Fibroblast of peridontal ligament (primary cell): ENCODE measurements around the gene CDC42.

Experiments
- DNase-seq: peaks from one replicate; pipeline ENCODE4 v3.0.0-alpha.2; 2010; ENCODE audit errors: extremely low read depth

Gene CDC42

DNA sequence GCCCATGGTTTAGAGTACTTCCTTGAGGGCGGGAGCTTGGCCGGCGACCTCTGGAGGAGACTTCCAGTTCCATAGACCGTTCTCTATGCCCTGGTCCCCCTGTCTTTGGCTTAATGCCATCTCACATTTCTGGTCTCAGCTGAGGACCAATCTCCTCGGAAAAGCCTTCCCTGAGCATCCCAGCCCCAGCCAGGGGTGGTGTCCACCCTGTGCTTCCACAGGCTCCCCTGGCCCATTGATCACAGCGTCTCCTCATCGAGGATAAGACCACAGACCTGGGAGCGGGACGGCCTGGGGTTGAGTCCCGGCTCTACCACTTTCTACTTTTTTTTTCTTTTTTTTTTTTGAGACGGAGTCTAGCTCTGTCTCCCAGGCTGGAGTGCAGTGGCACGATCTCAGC lies 75.9 kb downstream of the CDC42 start:
- DNase-seq = no peak

DNA sequence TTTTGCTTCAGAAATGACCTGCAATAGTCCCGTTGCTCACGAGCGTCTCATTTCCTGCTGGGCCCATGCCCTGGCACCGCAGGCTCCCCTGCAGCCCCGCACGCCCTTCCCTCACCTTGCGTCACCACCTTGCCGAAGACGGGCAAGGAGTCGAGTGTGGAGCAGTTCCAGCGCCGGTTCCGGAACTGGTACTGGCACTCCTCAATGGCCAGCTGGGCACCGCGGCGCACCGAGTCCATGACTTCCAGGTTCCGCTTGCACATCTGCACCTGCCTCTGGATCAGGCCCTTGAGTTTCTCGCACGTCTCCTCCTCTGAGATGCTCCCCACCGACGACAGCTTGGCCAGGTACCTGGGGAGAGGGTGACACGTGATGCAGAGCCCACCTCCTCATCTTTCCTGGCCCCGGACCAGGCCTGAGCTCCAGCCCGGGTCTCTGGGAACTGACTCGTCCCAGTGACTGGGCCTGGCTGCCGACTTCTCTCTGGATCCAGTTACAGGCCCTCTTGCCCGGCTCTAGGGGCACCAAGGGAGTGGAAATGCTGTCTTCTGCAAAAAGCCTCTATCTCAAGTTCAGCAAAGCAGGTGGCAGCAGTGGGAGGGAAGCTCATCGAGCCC lies 77.1 kb downstream of the CDC42 start:
- no peak for DNase-seq

GRCh38 chr1:22131062-22131461 lies 78.6 kb downstream of the CDC42 start:
- no peak for DNase-seq

GRCh38 chr1:22131875-22132486 lies 79.5 kb downstream of the CDC42 start:
- DNase-seq = no peak

DNA sequence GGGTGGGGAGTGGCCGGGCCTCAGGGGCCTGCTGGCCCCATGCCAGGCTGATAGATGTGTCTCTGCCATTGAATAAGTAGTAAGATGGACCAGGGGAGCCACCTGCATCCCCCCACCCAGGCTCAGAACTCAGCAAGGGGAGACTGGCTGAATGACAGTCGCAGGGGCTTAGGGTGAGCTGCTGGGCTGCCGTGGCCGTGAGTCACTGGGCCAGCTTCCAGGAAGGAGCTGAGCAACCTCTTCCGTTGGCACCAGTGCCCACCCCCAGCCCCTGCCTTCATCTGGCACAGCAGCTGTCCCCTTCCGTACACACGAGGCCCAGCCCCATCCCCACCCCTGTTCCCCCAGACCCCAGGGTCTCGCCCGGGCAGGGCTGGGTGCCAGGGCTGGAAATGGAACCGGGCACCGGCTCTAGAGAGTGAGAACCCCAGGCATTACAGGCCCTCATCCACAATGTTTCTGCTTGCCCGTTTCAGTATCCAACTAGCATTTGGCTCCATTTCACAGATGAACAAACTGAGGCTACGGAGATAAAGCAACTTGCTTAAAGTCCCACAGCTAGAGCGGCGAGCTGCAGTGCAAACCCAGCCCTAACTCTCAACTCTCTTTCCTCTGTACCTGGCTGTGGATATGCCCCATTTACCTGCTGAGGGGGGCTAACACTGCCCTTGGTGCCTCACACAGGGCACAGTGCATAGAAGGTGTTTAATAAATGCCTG lies 80.2 kb downstream of the CDC42 start:
- DNase-seq = peak; percentile 62

DNA sequence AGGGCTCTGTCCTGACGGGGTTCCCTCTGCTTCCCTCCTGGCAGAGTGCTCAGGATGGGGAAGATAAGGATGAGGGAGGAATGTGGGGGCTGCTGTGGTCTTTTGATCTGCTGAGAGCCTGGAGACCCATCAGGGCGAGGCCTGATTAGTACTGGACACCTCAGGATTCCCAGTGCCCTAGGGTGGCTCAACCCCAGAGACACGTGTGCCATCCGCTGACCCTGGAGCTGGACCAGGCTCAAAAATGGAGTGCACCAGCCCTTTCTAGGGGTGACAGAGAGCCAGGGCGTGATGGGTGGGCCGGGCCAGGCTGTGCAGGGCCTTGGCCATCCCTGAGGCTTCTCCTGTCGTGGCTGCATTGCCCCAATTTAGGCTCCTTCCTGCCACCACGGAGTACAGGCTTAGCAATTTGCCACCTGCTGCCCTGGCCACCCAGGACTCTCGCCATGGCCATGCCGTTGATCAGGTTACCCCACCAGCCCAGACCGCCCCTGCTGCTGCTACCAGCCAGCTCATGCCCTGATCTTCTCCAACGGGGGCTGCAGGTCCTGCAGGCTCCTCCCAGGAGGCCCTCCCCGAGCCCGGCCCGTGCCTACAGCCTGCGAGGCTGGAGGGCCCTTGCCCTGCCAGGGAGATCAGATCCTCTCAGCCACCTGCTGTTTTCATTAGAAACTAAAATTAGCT lies 80.9 kb downstream of the CDC42 start:
- no peak for DNase-seq

GRCh38 chr1:22133931-22134324 lies 81.4 kb downstream of the CDC42 start:
- DNase-seq = no peak

DNA sequence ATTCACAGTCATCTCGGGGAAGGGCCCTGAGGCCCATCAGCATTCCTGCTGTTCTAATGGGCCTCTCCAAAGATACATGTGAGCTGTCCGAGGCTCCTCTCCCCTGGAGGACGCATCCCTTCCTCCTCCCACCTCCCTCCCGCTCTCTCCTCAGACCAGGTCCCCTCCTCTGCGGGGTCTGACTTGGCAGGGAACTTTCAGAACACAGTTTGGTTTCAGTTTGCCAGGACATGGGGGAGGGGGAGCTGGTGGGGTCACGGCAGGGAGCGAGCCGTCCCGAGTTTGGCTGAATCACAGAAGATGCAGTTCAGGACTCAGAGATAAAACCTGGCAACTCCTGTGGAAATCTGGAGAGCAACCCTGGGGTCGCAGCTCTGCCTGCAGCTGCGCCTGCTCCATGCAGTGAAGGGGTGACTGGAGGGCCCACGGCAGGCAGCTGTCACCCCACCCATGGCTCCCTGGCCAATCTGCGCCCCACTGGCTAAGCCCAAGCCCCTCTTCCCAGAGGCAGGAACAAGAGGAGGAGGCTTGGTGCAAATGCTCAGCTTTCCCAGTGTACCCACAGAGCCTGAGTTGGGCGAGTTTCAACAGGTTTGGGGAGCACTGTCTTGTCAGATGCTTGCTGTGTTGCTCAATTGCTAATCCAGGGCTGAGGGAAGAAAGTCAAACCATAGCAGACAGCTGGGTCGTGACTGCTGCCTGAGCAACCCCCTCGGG lies 84.7 kb downstream of the CDC42 start:
- no peak for DNase-seq

- no peak for DNase-seq
Measured at GRCh38 chr1:22139066-22139594, 86.6 kb downstream of the CDC42 start.

GRCh38 chr1:22139817-22140216 lies 87.3 kb downstream of the CDC42 start:
- DNase-seq = no peak
